Gastrocnemius medialis (tissue), 4 donors: Measurements from ENCODE around the gene AGFG2.
"Not testable (repeated sequence)": the region's sequence is repeated elsewhere in the genome, so short reads cannot be mapped to it uniquely, and the experiment has no call there.

Source experiments
- CTCF ChIP-seq, 5 experiments: fragments of 450-650 bp in 3 of 5; fragments of 200-600 bp in 2 of 5; sonication (generic) in 2 of 5; IDR thresholded peaks in 4 of 5; conservative IDR thresholded peaks in 1 of 5; 1 replicate in 4 of 5; 2 replicates in 1 of 5; pipeline ENCODE4 v1.5.1; 2016 to 2019; ENCODE audit warnings: antibody characterized with exemption in 5 of 5, mild to moderate bottlenecking in 3 of 5, moderate library complexity in 3 of 5
- POLR2A ChIP-seq, 2 donors: fragments of 450-650 bp; IDR thresholded peaks; one replicate each; pipeline ENCODE4 v1.6.1; 2017; ENCODE audit warnings: antibody characterized with exemption in 2 of 2, mild to moderate bottlenecking in 2 of 2, moderate library complexity in 2 of 2

- not testable (repeated sequence) for TF ChIP-seq CTCF (IDR thresholded peaks at IDR 0.05 in 4 of 5, conservative IDR thresholded peaks at IDR 0.05 in 1 of 5); POLR2A (IDR thresholded peaks at IDR 0.05)
Observed at GRCh38 chr7:100536695-100537094, 2.3 kb upstream of the AGFG2 start.
